Glomerular endothelial cell (primary cell): ENCODE results near the gene SSUH2. TPM values are rescaled to one million over a fixed set of nuclear protein-coding genes. Genes with fewer than 3 reads are reported as not detected.
"Not testable (repeated sequence)": the region's sequence is repeated elsewhere in the genome, so short reads cannot be mapped to it uniquely, and the experiment has no call there.

Experiments used
- DNase-seq: peaks from one replicate; pipeline ENCODE4 v3.0.0-alpha.2; 2011; ENCODE audit warnings: low read depth, low spot score; ENCODE audit errors: extremely low read depth
- total RNA-seq: library from RNA; depleted of rRNA; stranded (reverse); fragments of >200 nt; gene quantifications from 2 replicates; pipeline ENCODE4 v1.2.3, GENCODE V29; 2015

Gene SSUH2
- total RNA-seq, 1 donor from 2014 or later, result not detected

DNA sequence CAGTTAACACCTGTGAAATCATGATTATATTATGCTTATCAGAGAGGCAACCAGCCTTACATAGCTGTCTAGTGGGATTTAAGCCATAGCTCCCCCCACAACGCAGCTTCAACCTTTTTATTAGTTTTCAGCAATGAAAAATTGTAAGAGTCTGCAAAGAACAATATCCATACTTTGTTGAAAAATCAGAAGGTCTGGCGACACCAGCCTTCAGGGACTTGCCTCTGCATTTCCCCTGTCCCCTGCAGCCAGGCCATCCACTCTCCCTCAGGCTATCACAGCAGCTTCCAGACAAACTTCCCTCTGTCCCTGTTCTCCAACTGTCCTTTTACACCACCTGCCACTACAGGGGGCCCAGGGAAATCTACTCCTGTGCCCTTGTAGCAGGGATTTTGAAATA, 59.9 kb downstream of the SSUH2 start:
- no peak for DNase-seq

DNA sequence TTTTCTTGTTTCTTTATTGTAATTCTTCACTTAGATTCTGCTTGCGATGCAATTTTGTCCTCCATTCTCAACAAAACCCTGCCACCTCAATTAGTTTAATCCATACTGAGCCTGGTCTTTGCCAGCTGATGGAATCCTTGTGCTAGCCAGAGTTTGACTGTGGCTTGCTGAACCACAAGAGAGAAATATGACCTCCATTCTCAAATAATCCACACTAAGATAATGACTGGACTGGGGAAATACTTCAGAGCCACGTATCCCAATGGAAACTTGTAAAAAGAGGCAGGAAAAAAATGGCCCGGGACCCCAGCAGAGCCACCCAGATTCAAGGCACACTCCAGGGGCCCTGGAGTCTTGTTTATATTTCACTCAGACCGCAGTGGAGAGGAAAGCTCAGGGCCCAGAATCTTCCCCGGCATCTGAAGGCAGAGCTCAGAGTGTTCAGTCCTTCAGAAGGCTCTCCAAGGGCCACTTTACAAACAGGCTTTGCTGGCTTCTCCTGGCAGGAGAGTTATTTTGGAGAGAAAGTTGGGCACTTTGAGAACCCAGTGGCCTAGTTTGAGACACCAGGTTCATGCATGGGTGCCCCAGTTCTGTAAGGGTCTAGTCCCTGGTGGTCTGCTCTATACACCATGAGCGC, 62.7 kb downstream of the SSUH2 start:
- no peak for DNase-seq

DNA sequence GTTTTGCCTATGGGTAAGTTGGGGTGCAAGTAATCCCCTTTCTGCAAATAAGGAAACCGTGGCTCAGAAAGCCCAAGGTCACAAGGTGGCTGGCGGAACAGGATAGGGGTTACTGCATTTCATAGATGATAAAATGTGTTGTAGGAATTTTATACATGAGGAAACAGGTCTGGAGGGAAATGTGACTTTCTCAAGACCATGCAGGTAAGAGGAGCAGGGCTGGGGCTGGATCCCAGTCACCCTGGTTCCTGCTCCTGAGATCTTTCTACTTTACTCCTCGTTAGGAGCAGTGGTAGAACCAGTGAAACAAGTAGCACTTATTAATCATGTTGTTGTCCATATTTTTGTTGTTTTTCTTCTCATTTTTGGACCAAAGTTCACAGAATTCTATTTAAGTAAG, 63.2 kb downstream of the SSUH2 start:
- DNase-seq, result no peak

- not testable (repeated sequence) for DNase-seq
Observed at GRCh38 chr3:8580434-8580833, 64.2 kb downstream of the SSUH2 start.

DNA sequence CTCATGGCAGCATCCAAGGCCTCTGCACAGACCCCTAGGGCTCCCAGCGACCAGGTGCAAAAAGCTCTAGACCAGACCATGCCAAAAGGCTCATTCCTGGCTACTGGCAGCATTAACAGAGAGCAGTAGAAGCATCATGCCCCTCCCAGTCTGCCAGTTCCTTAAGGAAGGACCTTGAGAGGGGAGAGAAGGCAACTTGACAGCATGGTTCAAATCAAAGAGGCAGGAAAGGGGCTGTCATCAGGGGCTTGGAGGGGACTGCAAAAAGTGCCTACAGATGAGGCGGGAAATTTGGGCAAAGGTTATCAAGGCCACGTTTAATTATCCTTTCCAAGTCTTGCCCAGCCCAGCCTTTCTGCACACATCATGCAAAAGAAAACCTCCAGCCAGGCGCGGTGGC, 64.7 kb downstream of the SSUH2 start:
- DNase-seq, result no peak

DNA sequence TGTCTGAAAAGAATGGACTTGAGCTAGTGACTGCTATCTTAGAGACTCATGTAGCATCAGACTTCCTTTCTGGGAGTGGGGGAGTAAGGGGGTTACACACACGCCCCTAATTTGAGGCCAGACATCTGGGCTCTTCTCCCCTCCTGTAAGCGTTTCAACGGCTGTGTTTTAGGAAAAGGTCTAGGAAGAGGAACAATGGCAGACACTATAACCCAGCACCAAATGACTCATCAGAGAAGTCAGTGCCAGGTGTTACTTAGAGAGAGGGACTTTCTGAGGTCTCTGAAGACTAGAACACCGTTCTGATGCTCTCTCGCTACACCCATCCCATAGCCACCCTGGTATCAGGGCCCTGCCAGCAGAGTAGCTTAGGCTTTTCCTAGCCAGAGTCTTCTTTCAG, 65.5 kb downstream of the SSUH2 start:
- no peak for DNase-seq

GRCh38 chr3:8578282-8578681, 66.3 kb downstream of the SSUH2 start:
- no peak for DNase-seq

- DNase-seq, result no peak
Observed at GRCh38 chr3:8576841-8577571, 67.6 kb downstream of the SSUH2 start.

DNA sequence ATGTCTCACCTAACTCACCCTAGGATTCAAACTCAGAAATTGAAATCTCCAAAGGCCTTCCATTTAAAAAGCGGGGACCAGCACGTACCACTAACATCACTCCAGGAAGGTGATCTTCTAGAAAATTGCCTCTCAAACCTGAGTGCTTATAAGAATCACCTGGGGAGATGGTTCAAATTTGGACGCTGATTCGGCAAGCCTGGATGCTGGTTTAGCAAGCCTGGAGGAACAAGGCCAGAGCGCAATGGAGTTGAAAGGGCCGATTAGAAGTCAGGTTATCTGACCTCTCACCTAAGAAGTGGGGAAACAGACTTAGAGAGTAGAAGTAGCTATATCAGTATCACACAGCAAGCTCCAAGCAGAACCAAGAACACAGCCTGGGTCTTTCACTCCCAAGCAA, 68.2 kb downstream of the SSUH2 start:
- no peak for DNase-seq

GRCh38 chr3:8575364-8576104, 69.1 kb downstream of the SSUH2 start:
- DNase-seq, result no peak

- DNase-seq, result no peak
Observed at GRCh38 chr3:8574670-8575322, 69.8 kb downstream of the SSUH2 start.

- DNase-seq, result no peak
Observed at GRCh38 chr3:8574040-8574669, 70.4 kb downstream of the SSUH2 start.

DNA sequence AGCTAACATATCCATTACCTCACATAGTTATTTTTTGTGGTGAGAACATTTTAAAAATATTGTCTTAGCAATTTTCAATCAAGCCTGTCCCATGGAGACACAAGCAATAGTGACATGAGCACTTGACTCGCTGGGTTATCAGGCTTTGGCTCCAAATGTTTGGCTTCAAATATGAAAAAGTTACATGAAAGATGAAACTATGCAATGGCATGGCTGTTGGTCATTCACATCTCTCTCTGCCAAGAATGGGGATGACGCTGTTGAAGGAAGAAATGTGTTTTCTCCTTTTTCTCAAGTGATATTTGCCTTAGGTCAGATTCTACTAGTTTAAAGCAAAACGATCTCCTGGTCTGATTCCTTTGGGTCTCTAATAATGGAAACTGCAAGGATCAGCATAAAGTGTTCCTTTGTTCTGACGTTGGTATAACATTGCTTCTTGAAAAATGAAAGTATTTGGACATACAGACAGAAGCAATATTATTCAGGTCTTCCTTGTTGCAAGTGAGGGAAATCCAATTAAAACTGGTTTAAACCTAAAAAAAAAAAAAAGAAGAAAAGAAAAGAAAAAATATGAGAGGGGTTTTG, 71.2 kb downstream of the SSUH2 start:
- DNase-seq, result no peak

DNA sequence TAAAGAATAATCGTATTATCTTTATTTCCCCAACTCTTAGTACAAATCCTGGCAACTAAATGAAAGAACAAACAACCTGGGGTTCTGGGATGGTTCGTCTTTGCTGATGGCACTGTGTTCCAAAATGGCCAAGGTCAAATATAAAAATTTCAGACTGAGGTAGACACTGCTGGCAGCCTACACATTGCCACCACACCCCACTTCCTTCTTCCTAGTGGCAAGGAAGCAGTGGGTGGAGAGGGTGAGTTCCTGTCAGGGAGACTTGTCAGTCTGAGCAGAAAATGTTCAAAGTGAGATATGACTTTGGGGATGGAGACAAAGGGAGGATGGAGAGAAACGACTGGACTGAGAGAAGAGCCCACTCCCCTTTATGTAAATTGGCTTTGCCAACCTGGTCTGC, 73.3 kb downstream of the SSUH2 start:
- no peak for DNase-seq

Other genes with a start within 250 kb of the SSUH2 start
- 13.4 and 23.9 TPM in 2 replicates for gene LMCD1, start 143.0 kb downstream of the SSUH2 start, total RNA-seq
- gene CAV3, start 89.0 kb upstream of the SSUH2 start, total RNA-seq, result not detected in 2 replicates
- gene OXTR, start 124.8 kb upstream of the SSUH2 start, total RNA-seq, result 1.1 and 4.8 TPM in 2 replicates